H1 (cell line): ENCODE measurements around the gene CUL9. TPM values are rescaled to one million over a fixed set of nuclear protein-coding genes. Genes with fewer than 3 reads are reported as not detected.

Experiments
- CTCF ChIA-PET: fragments of 300-600 bp; sonication (Branson Sonifier 250); formaldehyde crosslinking; loops from one replicate; lab custom pipeline; 2021; ENCODE audit not compliant: partially characterized antibody; lab: Charles Lee
- POLR2A ChIA-PET: fragments of 300-600 bp; sonication (Branson Sonifier 250); formaldehyde crosslinking; loops from one replicate; lab custom pipeline; 2021; ENCODE audit warnings: inconsistent platforms; ENCODE audit not compliant: partially characterized antibody; lab: Charles Lee
- DNase-seq, 2 experiments: peaks; one replicate each; pipeline versions ENCODE4 v3.0.0 to v3.0.0-alpha.2; 2010 to 2022; ENCODE audit warnings: low spot score in 2 of 2, low read depth in 1 of 2, mixed read lengths in 1 of 2
- FAIRE-seq: peaks from 2 replicates; lab custom pipeline; 2011; peaks lifted over from hg19 to GRCh38; lab: Jason Lieb, UNC
- H2AFZ ChIP-seq: 2 replicates; pipeline ENCODE4 v1.8.1; 2012; ENCODE audit warnings: low read length, inconsistent platforms
- H2AK5ac ChIP-seq: 2 replicates; pipeline ENCODE4 v1.6.1; 2013; ENCODE audit warnings: low read depth, low read length
- H2BK120ac ChIP-seq: replicated peaks from 2 replicates; pipeline ENCODE3; 2013; ENCODE audit warnings: low read depth, low read length, inconsistent platforms
- H2BK12ac ChIP-seq: 2 replicates; pipeline ENCODE4 v1.6.1; 2013; ENCODE audit warnings: low read depth, low read length
- H2BK15ac ChIP-seq: 2 replicates; pipeline ENCODE4 v1.6.1; 2013; ENCODE audit warnings: low read length
- H2BK20ac ChIP-seq: 2 replicates; pipeline ENCODE4 v1.6.1; 2013; ENCODE audit warnings: low read length
- H2BK5ac ChIP-seq: 2 replicates; pipeline ENCODE4 v1.6.1; 2013; ENCODE audit warnings: low read depth, low read length
- H3K14ac ChIP-seq: 2 replicates; pipeline ENCODE4 v1.6.1; 2013; ENCODE audit warnings: inconsistent platforms; ENCODE audit not compliant: insufficient read length
- H3K18ac ChIP-seq: 2 replicates; pipeline ENCODE4 v1.6.1; 2013; ENCODE audit warnings: low read length; ENCODE audit errors: extremely low read depth
- H3K23ac ChIP-seq: 2 replicates; pipeline ENCODE4 v1.6.1; 2013; ENCODE audit warnings: inconsistent platforms; ENCODE audit not compliant: insufficient read length
- H3K23me2 ChIP-seq: 2 replicates; pipeline ENCODE4 v1.6.1; 2013; ENCODE audit warnings: low read depth, low read length
- H3K27ac ChIP-seq: 2 replicates; pipeline ENCODE4 v1.6.1; 2011; ENCODE audit warnings: low read depth, low read length, inconsistent platforms
- H3K27me3 ChIP-seq, 4 experiments: replicated peaks in 1 of 4; 1 replicate in 1 of 4; 2 replicates in 3 of 4; pipeline versions ENCODE4 v1.6.1 to v1.8.1; 2011 to 2013; ENCODE audit warnings: low read length in 3 of 4, mild to moderate bottlenecking in 3 of 4, inconsistent platforms in 2 of 4, mixed read lengths in 2 of 4, moderate library complexity in 1 of 4; ENCODE audit not compliant: control insufficient read depth in 3 of 4, insufficient read depth in 3 of 4; ENCODE audit errors: extremely low read depth in 1 of 4
- H3K36me3 ChIP-seq, 4 experiments: 2 replicates each; pipeline versions ENCODE4 v1.6.1 to v1.8.1; 2011 to 2013; ENCODE audit warnings: mild to moderate bottlenecking in 4 of 4, low read length in 3 of 4, moderate library complexity in 2 of 4, control low read depth in 1 of 4, inconsistent platforms in 1 of 4; ENCODE audit not compliant: insufficient read depth in 4 of 4, control insufficient read depth in 2 of 4
- H3K4ac ChIP-seq: replicated peaks from 2 replicates; pipeline ENCODE3; 2013; ENCODE audit warnings: low read length, low read depth, mixed read lengths, inconsistent platforms; ENCODE audit not compliant: insufficient read length
- H3K4me1 ChIP-seq, 4 experiments: replicated peaks in 1 of 4; 1 replicate in 1 of 4; 2 replicates in 3 of 4; pipeline versions ENCODE4 v1.6.1 to v1.8.1; 2011 to 2013; ENCODE audit warnings: low read length in 3 of 4, inconsistent platforms in 2 of 4, mixed read lengths in 1 of 4; ENCODE audit not compliant: insufficient read depth in 4 of 4, control insufficient read depth in 3 of 4
- H3K4me2 ChIP-seq, 2 experiments: 2 replicates each; pipeline versions ENCODE4 v1.6.1 to v1.8.1; 2011 to 2013; ENCODE audit warnings: low read depth in 2 of 2, low read length in 2 of 2, control low read depth in 1 of 2, inconsistent platforms in 1 of 2, mild to moderate bottlenecking in 1 of 2; ENCODE audit not compliant: insufficient read depth in 1 of 2
- H3K4me3 ChIP-seq, 4 experiments: fragments of 200-600, 300-600 bp in 1 of 4; sonication (generic), shearing (Covaris generic), sonication (Bioruptor Twin) in 1 of 4; 2 replicates each; pipeline versions ENCODE4 v1.5.1 to v1.8.1; 2011 to 2016; ENCODE audit warnings: low read length in 4 of 4, low read depth in 3 of 4, control low read depth in 2 of 4, inconsistent platforms in 2 of 4, mild to moderate bottlenecking in 2 of 4, mixed read lengths in 1 of 4, moderate library complexity in 1 of 4; ENCODE audit not compliant: insufficient read depth in 2 of 4; ENCODE audit errors: extremely low read depth in 1 of 4
- H3K56ac ChIP-seq: replicated peaks from 2 replicates; pipeline ENCODE3; 2013; ENCODE audit warnings: low read depth, mild to moderate bottlenecking, mixed read lengths, low read length, inconsistent platforms; ENCODE audit not compliant: insufficient read length
- H3K79me1 ChIP-seq: 2 replicates; pipeline ENCODE4 v1.6.1; 2013; ENCODE audit warnings: low read depth, low read length, control low read depth
- H3K79me2 ChIP-seq, 2 experiments: 2 replicates each; pipeline versions ENCODE4 v1.6.1 to v1.8.1; 2012 to 2013; ENCODE audit warnings: low read length in 2 of 2, mild to moderate bottlenecking in 2 of 2, inconsistent platforms in 1 of 2; ENCODE audit not compliant: insufficient read depth in 2 of 2, control insufficient read depth in 1 of 2
- H3K9ac ChIP-seq, 4 experiments: replicated peaks in 1 of 4; 1 replicate in 1 of 4; 2 replicates in 3 of 4; pipeline versions ENCODE4 v1.6.1 to v1.8.1; 2011 to 2013; ENCODE audit warnings: low read depth in 3 of 4, low read length in 3 of 4, control low read depth in 2 of 4, mild to moderate bottlenecking in 2 of 4, moderate library complexity in 2 of 4, inconsistent platforms in 1 of 4; ENCODE audit errors: extremely low read depth in 1 of 4
- H3K9me3 ChIP-seq, 2 experiments: 2 replicates each; pipeline versions ENCODE4 v1.6.1 to v1.8.1; 2012 to 2013; ENCODE audit warnings: mild to moderate bottlenecking in 2 of 2, moderate library complexity in 2 of 2, control low read depth in 1 of 2, inconsistent platforms in 1 of 2, low read depth in 1 of 2, low read length in 1 of 2, mixed read lengths in 1 of 2; ENCODE audit not compliant: insufficient read depth in 2 of 2
- H4K20me1 ChIP-seq, 2 experiments: replicated peaks in 1 of 2; 2 replicates each; pipeline versions ENCODE3 to v1.8.1; 2011 to 2013; ENCODE audit warnings: inconsistent platforms in 2 of 2, low read length in 2 of 2, mild to moderate bottlenecking in 1 of 2; ENCODE audit not compliant: insufficient read depth in 2 of 2, control insufficient read depth in 1 of 2
- H4K5ac ChIP-seq: 2 replicates; pipeline ENCODE4 v1.6.1; 2013; ENCODE audit warnings: low read length, low read depth, mixed read lengths, inconsistent platforms; ENCODE audit not compliant: insufficient read length
- H4K8ac ChIP-seq: 2 replicates; pipeline ENCODE4 v1.8.0; 2013; ENCODE audit warnings: mild to moderate bottlenecking, moderate library complexity, low read length, inconsistent platforms; ENCODE audit not compliant: insufficient read depth; ENCODE audit errors: extremely low read depth
- H4K91ac ChIP-seq: replicated peaks from 2 replicates; pipeline ENCODE3; 2013; ENCODE audit warnings: low read length, mixed read lengths, inconsistent platforms; ENCODE audit not compliant: insufficient read length
- ASH2L ChIP-seq: fragments of 200-600, 300-600 bp; sonication (generic); IDR thresholded peaks from one replicate; pipeline ENCODE4 v1.7.1; 2017; ENCODE audit warnings: low read length
- ATF3 ChIP-seq: IDR thresholded peaks from 2 replicates; pipeline ENCODE4 v1.6.1; 2011; ENCODE audit warnings: low read depth, mild to moderate bottlenecking, low read length; ENCODE audit not compliant: insufficient read depth
- BACH1 ChIP-seq: IDR thresholded peaks from 2 replicates; pipeline ENCODE4 v1.6.1; 2012; ENCODE audit warnings: low read length, improper control_type of control experiment
- CBX8 ChIP-seq: fragments of 300-800, 300-1000 bp; sonication (generic); IDR thresholded peaks from 2 replicates; pipeline ENCODE4 v1.7.1; 2016; ENCODE audit warnings: low read depth, low read length, borderline replicate concordance
- CHD1 ChIP-seq: IDR thresholded peaks from 2 replicates; pipeline ENCODE4 v1.6.1; 2012; ENCODE audit warnings: low read depth, low read length, improper control_type of control experiment
- CTBP2 ChIP-seq: IDR thresholded peaks from 2 replicates; pipeline ENCODE4 v1.7.0; 2011; ENCODE audit warnings: borderline replicate concordance, mild to moderate bottlenecking, moderate library complexity, mixed read lengths, low read length; ENCODE audit not compliant: insufficient read depth, insufficient read length
- EZH2 ChIP-seq: fragments of 200-600 bp; sonication (generic); IDR thresholded peaks from 2 replicates; pipeline ENCODE4 v1.7.1; 2012; ENCODE audit warnings: low read depth, mild to moderate bottlenecking, moderate library complexity, low read length, inconsistent platforms; ENCODE audit not compliant: severe bottlenecking
- MAFK ChIP-seq: IDR thresholded peaks from 2 replicates; pipeline ENCODE4 v1.6.1; 2012; ENCODE audit warnings: low read depth, mild to moderate bottlenecking, improper control_type of control experiment, low read length
- PHF8 ChIP-seq: fragments of 200-600 bp; sonication (generic); conservative IDR thresholded peaks from 2 replicates; pipeline ENCODE4 v1.7.1; 2012; ENCODE audit warnings: low read depth, mild to moderate bottlenecking, inconsistent platforms, low read length, moderate library complexity
- RBBP5 ChIP-seq: IDR thresholded peaks from 2 replicates; pipeline ENCODE4 v1.7.1; 2012; ENCODE audit warnings: low read depth, mild to moderate bottlenecking, inconsistent platforms, low read length, moderate library complexity, borderline replicate concordance
- SIN3A ChIP-seq, 2 experiments: IDR thresholded peaks in 1 of 2; conservative IDR thresholded peaks in 1 of 2; 2 replicates each; pipeline ENCODE4 v1.6.1; 2011 to 2012; ENCODE audit warnings: low read length in 2 of 2, improper control_type of control experiment in 1 of 2, low read depth in 1 of 2, mild to moderate bottlenecking in 1 of 2
- SIRT6 ChIP-seq: IDR thresholded peaks from one replicate; pipeline ENCODE4 v1.7.1; 2012; ENCODE audit warnings: low read length, inconsistent platforms
- TBP ChIP-seq: IDR thresholded peaks from 2 replicates; pipeline ENCODE4 v1.6.1; 2011; ENCODE audit warnings: low read depth, low read length, improper control_type of control experiment
- TCF12 ChIP-seq: IDR thresholded peaks from 2 replicates; pipeline ENCODE4 v1.6.1; 2011; ENCODE audit warnings: low read depth, mild to moderate bottlenecking, low read length
- WGBS, 2 experiments: shearing (Covaris generic) in 1 of 2; methylation state at CpG; one replicate each; pipeline versions ENCODE4 v1.1.6 to v1.1.7; 2013 to 2015; ENCODE audit warnings: low lambda C conversion rate in 2 of 2, mixed read lengths in 2 of 2, inconsistent platforms in 1 of 2, low coverage in 1 of 2, missing lambda C conversion rate in 1 of 2; ENCODE audit not compliant: insufficient replicate concordance in 2 of 2, insufficient coverage in 1 of 2, insufficient read length in 1 of 2; ENCODE audit errors: extremely low coverage in 1 of 2, missing lambda C conversion rate in 1 of 2; 5-methylcytosine and 5-hydroxymethylcytosine counted together
- polyA plus RNA-seq, 7 experiments: library from polyadenylated mRNA; depleted of rRNA in 3 of 7; stranded (reverse) in 5 of 7; unstranded in 2 of 7; fragments of >200 nt in 5 of 7; fragments of 200-250 nt in 2 of 7; gene quantifications; 1 replicate in 5 of 7; 2 replicates in 1 of 7; 4 replicates in 1 of 7; pipeline versions ENCODE4 v1.2.1 to v1.2.3, GENCODE V29; 2011 to 2013; ENCODE audit warnings: missing spikeins in 2 of 7, mixed read lengths in 2 of 7
- total RNA-seq: library from RNA; stranded (reverse); fragmentation: NEBNext Ultra II Directional; extraction: Animal tissue kit (Norgen Biotek cat#: 25700); gene quantifications from 2 replicates; pipeline ENCODE4 v1.2.1, GENCODE V29; 2021

CUL9 gene
- total and polyA plus RNA-seq, 2 of the 8 experiments (the other 6 are each of a cell fraction or from before 2014, with no cell fraction given): 7.7 to 9.8 TPM

GRCh38 chr6:43235841-43236240 lies 53.8 kb downstream of the CUL9 start:
- Histone ChIP-seq H4K20me1 (no peaks in the 10 kb centered on the region), H2BK12ac (no peak overlapping the region), H2BK15ac (no peak overlapping the region), H3K36me3 (no peaks in the 10 kb centered on the region), H3K4ac (no peak overlapping the region), H3K23ac (no peak overlapping the region), H2AK5ac (no peak overlapping the region), H3K4me3 (no peak overlapping the region), H3K27ac (no peak overlapping the region), H2BK120ac (no peak overlapping the region), H3K18ac (no peak overlapping the region), H3K9me3 (no peaks in the 10 kb centered on the region), H2BK5ac (no peak overlapping the region), H4K5ac (no peak overlapping the region), H4K8ac (no peak overlapping the region), H3K4me1 (no peaks in the 10 kb centered on the region), H3K27me3 (peaks cover 0 to 14% (median 10%) of the 10 kb centered on the region in 4 experiments; a peak in 4 of 7 replicates), H3K4me2 (no peak overlapping the region), H2AFZ (no peak overlapping the region), H3K23me2 (0 out of 2 replicates have a peak, but pooled peaks cover 2% of the 10 kb centered on the region), H3K56ac (no peak overlapping the region), H2BK20ac (no peak overlapping the region), H3K14ac (no peak overlapping the region), H3K79me2 (no peaks in the 10 kb centered on the region), H4K91ac (no peak overlapping the region), H3K9ac (no peak overlapping the region), H3K79me1 (no peaks in the 10 kb centered on the region)
- DNase-seq (no peak), FAIRE-seq (no peak)
- WGBS, 2 experiments: 92% methylated on average over 2 of the region's 2 CpGs; no CpG with 5 or more reads in 1 of the 2 experiments
- POLR2A ChIA-PET: no interaction called here
- CTCF ChIA-PET: no interaction called here
- TF ChIP-seq TBP (no peak), CBX8 (no peak), EZH2 (no peak), ASH2L (no peak), TCF12 (no peak), SIN3A (conservative IDR thresholded peaks at IDR 0.05 in 1 of 2, IDR thresholded peaks at IDR 0.05 in 1 of 2; ENCODE audit: low read depth in 1 of 2, low read length in 2 of 2) (no peak), ATF3 (no peak), PHF8 (no peak), BACH1 (no peak), SIRT6 (no peak), RBBP5 (no peak), MAFK (no peak), CTBP2 (no peak), CHD1 (no peak)
